Activated CD8-positive, alpha-beta T cell treated with anti-CD3 and anti-CD28 coated beads for 36 hours (primary cell): ENCODE data around the gene PRRC2A. TPM values are rescaled to one million over a fixed set of nuclear protein-coding genes. Genes with fewer than 3 reads are reported as not detected.

Experiments used
- ATAC-seq: fragments of 200-7000 bp; cut with Tn5 transposase; one replicate; pipeline ENCODE4 v1.10.0; 2021; ENCODE audit warnings: mild to moderate bottlenecking, moderate library complexity
- CTCF ChIA-PET: fragments of 350-600 bp; sonication (Branson Sonifier 250); formaldehyde crosslinking; loops from one replicate; lab custom pipeline; 2021; ENCODE audit warnings: antibody characterized with exemption; lab: Charles Lee
- POLR2A ChIA-PET: fragments of 350-600 bp; sonication (Branson Sonifier 250); formaldehyde crosslinking; loops from one replicate; lab custom pipeline; 2021; ENCODE audit warnings: antibody characterized with exemption; lab: Charles Lee
- DNase-seq: peaks from one replicate; pipeline ENCODE4 v3.0.0-alpha.2; 2020
- H3K27ac Mint-ChIP-seq: one replicate; pipeline ENCODE4 v1.8.0; 2021; ENCODE audit warnings: mild to moderate bottlenecking, mixed read lengths
- H3K27me3 Mint-ChIP-seq: one replicate; pipeline ENCODE4 v1.8.0; 2021; ENCODE audit warnings: mixed read lengths
- H3K36me3 Mint-ChIP-seq: one replicate; pipeline ENCODE4 v1.8.0; 2021; ENCODE audit warnings: low read depth, mixed read lengths
- H3K4me1 Mint-ChIP-seq: one replicate; pipeline ENCODE4 v1.8.0; 2021; ENCODE audit warnings: low read depth, mixed read lengths
- H3K4me3 Mint-ChIP-seq: one replicate; pipeline ENCODE4 v1.8.0; 2021; ENCODE audit warnings: mild to moderate bottlenecking, moderate library complexity, mixed read lengths
- H3K9me3 Mint-ChIP-seq: one replicate; pipeline ENCODE4 v1.8.0; 2021; ENCODE audit warnings: mixed read lengths
- CTCF ChIP-seq: fragments of 200-600 bp; IDR thresholded peaks from one replicate; pipeline ENCODE4 v1.8.0; 2022; ENCODE audit warnings: antibody characterized with exemption, mild to moderate bottlenecking
- intact Hi-C: fragments of 100-400 bp; cut with micrococcal nuclease; formaldehyde crosslinking; loops from one replicate; pipeline ENCODE4 v1.10.0; 2022
- total RNA-seq, 2 experiments: library from RNA; stranded (reverse); gene quantifications; one replicate each; pipeline ENCODE4 v1.2.3, GENCODE V29; 2021

The PRRC2A gene
- total RNA-seq, 2 experiments from 2014 or later = 257 to 262 TPM

- ATAC-seq (no peak), DNase-seq (no peak)
- H3K4me1 Mint-ChIP-seq = peaks cover 43% of the 10 kb centered on the region
- ChIA-PET CTCF (interaction anchor here (1.2 to 2.1 kb wide), 9 partner anchors 12 to 128 kb away, joined by 3 to 6 read pairs (median 4); partner anchors contain the start of genes BAG6, DDX39B and NFKBIL1), POLR2A (interaction anchor here (0.8 to 11.4 kb wide), 16 partner anchors 8 to 237 kb away, joined by 3 to 235 read pairs (median 6); partner anchors contain the start of genes APOM, BAG6, C6orf47 and CSNK2B)
- peaks cover 76% of the 10 kb centered on the region for H3K36me3 Mint-ChIP-seq
- intact Hi-C loops = loop anchor here (2.0 kb wide), 1 partner anchor 43 kb away; the partner anchor contains the start of gene GPANK1
- no peak for TF ChIP-seq CTCF
- H3K27ac Mint-ChIP-seq = peak overlapping the region; percentile 95
- no peaks in the 10 kb centered on the region for H3K27me3 Mint-ChIP-seq
- no peaks in the 10 kb centered on the region for H3K9me3 Mint-ChIP-seq
- H3K4me3 Mint-ChIP-seq = peak overlapping the region; percentile 95
Measured at GRCh38 chr6:31621991-31622390, 1.5 kb downstream of the PRRC2A start.

GRCh38 chr6:31622684-31623091 is 2.2 kb downstream of the PRRC2A start:
- peak overlapping the region; percentile 95 for H3K27ac Mint-ChIP-seq
- no peak for ATAC-seq

GRCh38 chr6:31624070-31624469 is 3.6 kb downstream of the PRRC2A start:
- Mint-ChIP-seq H3K27me3 (no peaks in the 10 kb centered on the region), H3K4me3 (no peak overlapping the region), H3K4me1 (peaks cover 34% of the 10 kb centered on the region), H3K36me3 (peaks cover 83% of the 10 kb centered on the region), H3K9me3 (no peaks in the 10 kb centered on the region), H3K27ac (no peak overlapping the region)
- no peak for DNase-seq
- TF ChIP-seq CTCF = no peak
- ATAC-seq = no peak
- ChIA-PET POLR2A (interaction anchor here (2.2 to 11.4 kb wide), 3 partner anchors 16 to 88 kb away, joined by 7 to 235 read pairs (median 10); partner anchors contain the start of gene BAG6), CTCF (interaction anchor here (2.2 kb wide), 1 partner anchor 10 kb away, joined by 5 read pairs; no protein-coding TSS in a partner anchor)
- intact Hi-C loops = no loop called here

More at GRCh38 chr6:31622684-31623091, 2.2 kb downstream of the PRRC2A start:
- intact Hi-C loops = no loop called here
- peak overlapping the region; percentile 95 for H3K4me3 Mint-ChIP-seq
- H3K36me3 Mint-ChIP-seq = peaks cover 79% of the 10 kb centered on the region
- CTCF ChIA-PET = interaction anchor here (0.9 to 2.1 kb wide), 9 partner anchors 11 to 128 kb away, joined by 3 to 6 read pairs (median 4); partner anchors contain the start of genes DDX39B and NFKBIL1
- no peak for TF ChIP-seq CTCF
- no peaks in the 10 kb centered on the region for H3K27me3 Mint-ChIP-seq
- POLR2A ChIA-PET = interaction anchor here (0.6 to 11.4 kb wide), 16 partner anchors 18 to 237 kb away, joined by 3 to 235 read pairs (median 5); partner anchors contain the start of genes APOM, ATP6V1G2, BAG6 and C6orf47
- H3K4me1 Mint-ChIP-seq = peaks cover 39% of the 10 kb centered on the region
- no peak for DNase-seq
- H3K9me3 Mint-ChIP-seq = no peaks in the 10 kb centered on the region

- Mint-ChIP-seq H3K36me3 (peaks cover 84% of the 10 kb centered on the region), H3K4me1 (peaks cover 23% of the 10 kb centered on the region), H3K27me3 (no peaks in the 10 kb centered on the region), H3K4me3 (no peak overlapping the region), H3K9me3 (no peaks in the 10 kb centered on the region), H3K27ac (no peak overlapping the region)
- intact Hi-C loops = no loop called here
- no peak for ATAC-seq
- ChIA-PET POLR2A (interaction anchor here (0.6 to 11.4 kb wide), 5 partner anchors 13 to 180 kb away, joined by 3 to 235 read pairs (median 3); partner anchors contain the start of genes APOM, BAG6 and LSM2), CTCF (interaction anchor here (1.3 kb wide), 1 partner anchor 9 kb away, joined by 5 read pairs; no protein-coding TSS in a partner anchor)
- TF ChIP-seq CTCF = no peak
- DNase-seq = no peak
Measured at GRCh38 chr6:31626952-31627351, 6.4 kb downstream of the PRRC2A start.
